Activated naive CD8-positive, alpha-beta T cell treated with anti-CD3 and anti-CD28 coated beads, Interleukin-2, amount 50 U/mL, for 16 hours (primary cell): Measurements from ENCODE around the gene APOC3.

Source experiments
- DNase-seq: peaks from one replicate; pipeline ENCODE4 v3.0.0-alpha.2; 2020; ENCODE audit warnings: low read depth, low spot score

The APOC3 gene

GRCh38 chr11:116849060-116849459 lies 19.4 kb downstream of the APOC3 start:
- DNase-seq, result no peak

GRCh38 chr11:116849486-116849885 lies 19.8 kb downstream of the APOC3 start:
- no peak for DNase-seq

- no peak for DNase-seq
Observed at GRCh38 chr11:116851626-116852025, 21.9 kb downstream of the APOC3 start.

- DNase-seq, result no peak
Observed at GRCh38 chr11:116852261-116853031, 22.7 kb downstream of the APOC3 start.

- no peak for DNase-seq
Observed at GRCh38 chr11:116853461-116854073, 23.9 kb downstream of the APOC3 start.

GRCh38 chr11:116855413-116855812 lies 25.7 kb downstream of the APOC3 start:
- no peak for DNase-seq

- no peak for DNase-seq
Observed at GRCh38 chr11:116856423-116856822, 26.7 kb downstream of the APOC3 start.

GRCh38 chr11:116857316-116857715 lies 27.6 kb downstream of the APOC3 start:
- DNase-seq, result no peak

GRCh38 chr11:116857936-116858335 lies 28.2 kb downstream of the APOC3 start:
- no peak for DNase-seq

- DNase-seq, result no peak
Observed at GRCh38 chr11:116859175-116859574, 29.5 kb downstream of the APOC3 start.

- no peak for DNase-seq
Observed at GRCh38 chr11:116860303-116860702, 30.6 kb downstream of the APOC3 start.

- no peak for DNase-seq
Observed at GRCh38 chr11:116861539-116861938, 31.8 kb downstream of the APOC3 start.

GRCh38 chr11:116862185-116862584 lies 32.5 kb downstream of the APOC3 start:
- no peak for DNase-seq

GRCh38 chr11:116862951-116863350 lies 33.2 kb downstream of the APOC3 start:
- no peak for DNase-seq

GRCh38 chr11:116864531-116864930 lies 34.8 kb downstream of the APOC3 start:
- no peak for DNase-seq

- no peak for DNase-seq
Observed at GRCh38 chr11:116865696-116866095, 36.0 kb downstream of the APOC3 start.

- DNase-seq, result no peak
Observed at GRCh38 chr11:116866804-116867455, 37.2 kb downstream of the APOC3 start.

- no peak for DNase-seq
Observed at GRCh38 chr11:116867619-116868018, 37.9 kb downstream of the APOC3 start.

- no peak for DNase-seq
Observed at GRCh38 chr11:116868066-116868465, 38.4 kb downstream of the APOC3 start.

- DNase-seq, result no peak
Observed at GRCh38 chr11:116869610-116870009, 39.9 kb downstream of the APOC3 start.

- no peak for DNase-seq
Observed at GRCh38 chr11:116870054-116870453, 40.3 kb downstream of the APOC3 start.

GRCh38 chr11:116871248-116871647 lies 41.5 kb downstream of the APOC3 start:
- no peak for DNase-seq

- no peak for DNase-seq
Observed at GRCh38 chr11:116873381-116873780, 43.7 kb downstream of the APOC3 start.
